ENCODE results near the gene TSPAN2. TPM values are rescaled to one million over a fixed set of nuclear protein-coding genes. Genes with fewer than 3 reads are reported as not detected.

TSPAN2 gene
- polyA plus RNA-seq, 3 donors: 3.5 to 20.6 (median 16.7) TPM

- no peak overlapping the region for H3K4me3 ChIP-seq (replicated peaks in 1 of 3; ENCODE audit: low read depth in 2 of 3, low read length in 3 of 3)
- H3K27me3 Mint-ChIP-seq (ENCODE audit: low read depth in 3 of 3): peaks cover 4 to 11% (median 4%) of the 10 kb centered on the region in 3 donors
- H3K9me3 ChIP-seq (replicated peaks in 1 of 2; ENCODE audit: control insufficient read depth in 1 of 2, insufficient read depth in 1 of 2, low read length in 2 of 2): no peaks in the 10 kb centered on the region
- no peaks in the 10 kb centered on the region for H3K79me2 ChIP-seq (ENCODE audit: insufficient read depth, low read length)
- no peak overlapping the region for H3K27ac Mint-ChIP-seq
- intact Hi-C loops (cut with micrococcal nuclease): loop anchor here in 1 of 2 donors (5.0 kb wide), 1 partner anchor 461 kb away; no protein-coding TSS in a partner anchor
- H3K27me3 ChIP-seq (ENCODE audit: control insufficient read depth in 2 of 2, insufficient read depth in 2 of 2, low read length in 2 of 2): no peaks in the 10 kb centered on the region
- no peaks in the 10 kb centered on the region for H3K9me3 Mint-ChIP-seq
- no peak overlapping the region for H2AFZ ChIP-seq (ENCODE audit: insufficient read depth, low read depth, low read length, poor library complexity, severe bottlenecking)
- no peak for DNase-seq
- H3K36me3 ChIP-seq (replicated peaks in 1 of 2; ENCODE audit: control insufficient read depth in 1 of 2, insufficient read depth in 2 of 2, low read length in 2 of 2): no peaks in the 10 kb centered on the region
- H3K4me2 ChIP-seq (replicated peaks; ENCODE audit: extremely low read depth, low read length, poor library complexity, severe bottlenecking): no peak overlapping the region
- peaks cover 4% of the 10 kb centered on the region for H3K4me1 Mint-ChIP-seq
- H3K4me3 Mint-ChIP-seq: no peak overlapping the region
- H4K20me1 ChIP-seq (ENCODE audit: insufficient read depth, low read length): no peaks in the 10 kb centered on the region
- no peak overlapping the region for H3K9ac ChIP-seq (ENCODE audit: insufficient read depth, low read length, poor library complexity, severe bottlenecking)
- no peaks in the 10 kb centered on the region for H3K36me3 Mint-ChIP-seq
- H3K27ac ChIP-seq (ENCODE audit: low read depth in 1 of 2, low read length in 2 of 2): no peak overlapping the region
- TF ChIP-seq CTCF (IDR thresholded peaks at IDR 0.05): no peak
- H3K4me1 ChIP-seq (ENCODE audit: control insufficient read depth in 1 of 2, insufficient read depth in 2 of 2, low read length in 2 of 2): no peaks in the 10 kb centered on the region
These were observed 47.4 kb upstream of the TSPAN2 start for GRCh38 chr1:115136706-115137105.

GRCh38 chr1:115136106-115136505 is 46.8 kb upstream of the TSPAN2 start:
- Mint-ChIP-seq H3K4me3 (no peak overlapping the region), H3K27ac (no peak overlapping the region), H3K9me3 (no peaks in the 10 kb centered on the region), H3K36me3 (no peaks in the 10 kb centered on the region), H3K4me1 (peaks cover 4% of the 10 kb centered on the region), H3K27me3 (ENCODE audit: low read depth in 3 of 3) (peaks cover 4 to 11% (median 4%) of the 10 kb centered on the region in 3 donors)
- Histone ChIP-seq H3K9me3 (replicated peaks in 1 of 2; ENCODE audit: control insufficient read depth in 1 of 2, insufficient read depth in 1 of 2, low read length in 2 of 2) (no peaks in the 10 kb centered on the region), H3K36me3 (replicated peaks in 1 of 2; ENCODE audit: control insufficient read depth in 1 of 2, insufficient read depth in 2 of 2, low read length in 2 of 2) (no peaks in the 10 kb centered on the region), H3K79me2 (ENCODE audit: insufficient read depth, low read length) (no peaks in the 10 kb centered on the region), H3K9ac (ENCODE audit: insufficient read depth, low read length, poor library complexity, severe bottlenecking) (no peak overlapping the region), H4K20me1 (ENCODE audit: insufficient read depth, low read length) (no peaks in the 10 kb centered on the region), H3K4me1 (ENCODE audit: control insufficient read depth in 1 of 2, insufficient read depth in 2 of 2, low read length in 2 of 2) (no peaks in the 10 kb centered on the region), H3K4me3 (replicated peaks in 1 of 3; ENCODE audit: low read depth in 2 of 3, low read length in 3 of 3) (no peak overlapping the region), H3K27me3 (ENCODE audit: control insufficient read depth in 2 of 2, insufficient read depth in 2 of 2, low read length in 2 of 2) (no peaks in the 10 kb centered on the region), H2AFZ (ENCODE audit: insufficient read depth, low read depth, low read length, poor library complexity, severe bottlenecking) (no peak overlapping the region), H3K4me2 (replicated peaks; ENCODE audit: extremely low read depth, low read length, poor library complexity, severe bottlenecking) (no peak overlapping the region), H3K27ac (ENCODE audit: low read depth in 1 of 2, low read length in 2 of 2) (no peak overlapping the region)
- no peak for TF ChIP-seq CTCF (IDR thresholded peaks at IDR 0.05)
- DNase-seq: no peak
- 72% methylated on average over 2 of the region's 3 CpGs for WGBS (ENCODE audit: insufficient coverage)
- intact Hi-C loops (cut with micrococcal nuclease): loop anchor here in 1 of 2 donors (5.0 kb wide), 1 partner anchor 461 kb away; no protein-coding TSS in a partner anchor

Measured in CD14-positive monocyte (primary cell).